Measurements from ENCODE around the gene PDPR.
A peak's percentile ranks its signal among the peaks of the same experiment; 100 is the strongest.
"Not testable (repeated sequence)": the region's sequence is repeated elsewhere in the genome, so short reads cannot be mapped to it uniquely, and the experiment has no call there.

PDPR gene

GRCh38 chr16:70113982-70114826 is at the start of gene PDPR:
Gene PDPR (plus strand): TSS chr16:70114332. CDS start chr16:70120493, 6,161 bp downstream.
- FAIRE-seq = not testable (repeated sequence)

GRCh38 chr16:70064841-70065370 is 49.2 kb upstream of the PDPR start:
- FAIRE-seq = not testable (repeated sequence)

GRCh38 chr16:70065376-70065745 is 48.8 kb upstream of the PDPR start:
- FAIRE-seq = not testable (repeated sequence)

GRCh38 chr16:70065746-70066658 is 48.1 kb upstream of the PDPR start:
- FAIRE-seq = not testable (repeated sequence)

- not testable (repeated sequence) for FAIRE-seq
Observed at GRCh38 chr16:70066751-70067150, 47.4 kb upstream of the PDPR start.

- not testable (repeated sequence) for FAIRE-seq
Observed at GRCh38 chr16:70079081-70079480, 35.1 kb upstream of the PDPR start.

- FAIRE-seq = not testable (repeated sequence)
Observed at GRCh38 chr16:70081219-70081618, 32.9 kb upstream of the PDPR start.

GRCh38 chr16:70083931-70084330 is 30.2 kb upstream of the PDPR start:
- not testable (repeated sequence) for FAIRE-seq

- peak; percentile 67 for FAIRE-seq
Observed at GRCh38 chr16:70088160-70088559, 26.0 kb upstream of the PDPR start.

GRCh38 chr16:70088877-70089276 is 25.3 kb upstream of the PDPR start:
- not testable (repeated sequence) for FAIRE-seq

- not testable (repeated sequence) for FAIRE-seq
Observed at GRCh38 chr16:70089289-70089688, 24.8 kb upstream of the PDPR start.

GRCh38 chr16:70091104-70091503 is 23.0 kb upstream of the PDPR start:
- FAIRE-seq = not testable (repeated sequence)

GRCh38 chr16:70094096-70094495 is 20.0 kb upstream of the PDPR start:
- not testable (repeated sequence) for FAIRE-seq

- FAIRE-seq = not testable (repeated sequence)
Observed at GRCh38 chr16:70109583-70110279, 4.4 kb upstream of the PDPR start.

GRCh38 chr16:70112162-70112561 is 2.0 kb upstream of the PDPR start:
- FAIRE-seq = not testable (repeated sequence)

- FAIRE-seq = not testable (repeated sequence)
Observed at GRCh38 chr16:70113599-70113981, 542 bp upstream of the PDPR start.

- FAIRE-seq = not testable (repeated sequence)
Observed at GRCh38 chr16:70118354-70118753, 4.2 kb downstream of the PDPR start.

- FAIRE-seq = not testable (repeated sequence)
Observed at GRCh38 chr16:70118776-70119175, 4.6 kb downstream of the PDPR start.

GRCh38 chr16:70120398-70120797 is 6.3 kb downstream of the PDPR start:
- not testable (repeated sequence) for FAIRE-seq

GRCh38 chr16:70123822-70124221 is 9.7 kb downstream of the PDPR start:
- not testable (repeated sequence) for FAIRE-seq

GRCh38 chr16:70126226-70126625 is 12.1 kb downstream of the PDPR start:
- not testable (repeated sequence) for FAIRE-seq

GRCh38 chr16:70127706-70128105 is 13.6 kb downstream of the PDPR start:
- not testable (repeated sequence) for FAIRE-seq

All from G401.6 (cell line).